MG63 (cell line): Measurements from ENCODE around the gene BACE2. TPM values are rescaled to one million over a fixed set of nuclear protein-coding genes. Genes with fewer than 3 reads are reported as not detected.

Source experiments
- DNase-seq: peaks from one replicate; pipeline ENCODE4 v3.0.0-alpha.2; 2020
- H3K27me3 ChIP-seq: fragments of 250-450 bp; sonication (Bioruptor Pico); 2 replicates; pipeline ENCODE4 v1.5.1; 2020; ENCODE audit warnings: mild to moderate bottlenecking, moderate library complexity
- H3K36me3 ChIP-seq: fragments of 250-450 bp; sonication (Bioruptor Pico); 2 replicates; pipeline ENCODE4 v1.5.1; 2020; ENCODE audit warnings: mild to moderate bottlenecking, moderate library complexity
- H3K4me3 ChIP-seq: fragments of 250-450 bp; sonication (Bioruptor Pico); 2 replicates; pipeline ENCODE4 v1.5.1; 2020; ENCODE audit warnings: mild to moderate bottlenecking, moderate library complexity
- H3K9me3 ChIP-seq: fragments of 250-450 bp; sonication (Bioruptor Pico); 2 replicates; pipeline ENCODE4 v1.5.1; 2020; ENCODE audit warnings: mild to moderate bottlenecking, moderate library complexity
- total RNA-seq: library from RNA; depleted of rRNA; stranded (reverse); fragments of >200 nt; shearing (Covaris generic); gene quantifications from 2 replicates; pipeline ENCODE4 v1.2.3, GENCODE V29; 2014; ENCODE audit warnings: low replicate concordance

The BACE2 gene
- total RNA-seq, 1 experiment from 2014 or later: 220 TPM

DNA sequence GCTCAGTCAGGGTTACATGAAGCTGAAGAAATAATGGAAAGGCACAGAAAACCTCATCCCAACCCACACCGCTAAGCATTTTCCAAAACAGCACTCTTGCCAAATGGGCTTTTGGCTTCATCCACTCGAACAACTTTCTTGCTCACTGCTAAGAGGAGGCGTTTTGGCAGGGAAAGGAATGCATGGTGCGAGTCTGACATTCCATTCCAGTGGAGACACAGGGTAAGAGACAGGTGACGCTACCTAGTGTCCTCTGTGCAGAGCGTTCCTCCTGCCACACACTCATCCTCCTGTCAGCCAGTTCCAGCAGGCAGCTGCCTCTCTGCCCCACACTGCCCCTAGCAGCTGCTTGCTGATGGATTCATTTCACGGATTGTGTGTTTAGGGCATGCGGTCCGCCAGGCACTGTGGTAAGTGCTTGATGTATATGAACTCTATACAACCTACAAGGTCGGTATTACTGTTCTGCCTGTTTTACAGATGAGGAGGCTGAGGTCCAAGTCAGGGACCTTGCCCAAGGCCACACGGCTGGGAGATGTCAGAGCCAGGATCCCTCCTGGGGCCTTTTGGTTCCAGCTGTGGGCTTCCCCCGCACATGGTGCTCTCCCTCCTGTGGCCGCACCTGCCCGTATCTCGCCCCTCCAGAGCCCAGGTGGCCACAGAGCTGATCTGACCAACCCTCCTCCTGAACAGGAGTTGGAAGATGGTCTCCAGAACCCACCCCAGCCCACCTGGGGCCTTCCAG, 25.7 kb upstream of the BACE2 start:
- DNase-seq: peak; percentile 94
- no peaks in the 10 kb centered on the region for H3K36me3 ChIP-seq
- H3K27me3 ChIP-seq: no peaks in the 10 kb centered on the region
- no peaks in the 10 kb centered on the region for H3K9me3 ChIP-seq
- no peak overlapping the region for H3K4me3 ChIP-seq

- H3K36me3 ChIP-seq: no peaks in the 10 kb centered on the region
- no peak for DNase-seq
- no peaks in the 10 kb centered on the region for H3K27me3 ChIP-seq
- no peaks in the 10 kb centered on the region for H3K9me3 ChIP-seq
- no peak overlapping the region for H3K4me3 ChIP-seq
These were observed 24.2 kb upstream of the BACE2 start for GRCh38 chr21:41143596-41144325.

- Histone ChIP-seq H3K27me3 (no peaks in the 10 kb centered on the region), H3K9me3 (no peaks in the 10 kb centered on the region), H3K4me3 (no peak overlapping the region), H3K36me3 (no peaks in the 10 kb centered on the region)
- no peak for DNase-seq
These were observed 20.6 kb upstream of the BACE2 start for GRCh38 chr21:41147096-41147978.

- Histone ChIP-seq H3K36me3 (no peaks in the 10 kb centered on the region), H3K4me3 (no peak overlapping the region), H3K9me3 (no peaks in the 10 kb centered on the region), H3K27me3 (no peaks in the 10 kb centered on the region)
- no peak for DNase-seq
These were observed 20.0 kb upstream of the BACE2 start for GRCh38 chr21:41147979-41148355.

DNA sequence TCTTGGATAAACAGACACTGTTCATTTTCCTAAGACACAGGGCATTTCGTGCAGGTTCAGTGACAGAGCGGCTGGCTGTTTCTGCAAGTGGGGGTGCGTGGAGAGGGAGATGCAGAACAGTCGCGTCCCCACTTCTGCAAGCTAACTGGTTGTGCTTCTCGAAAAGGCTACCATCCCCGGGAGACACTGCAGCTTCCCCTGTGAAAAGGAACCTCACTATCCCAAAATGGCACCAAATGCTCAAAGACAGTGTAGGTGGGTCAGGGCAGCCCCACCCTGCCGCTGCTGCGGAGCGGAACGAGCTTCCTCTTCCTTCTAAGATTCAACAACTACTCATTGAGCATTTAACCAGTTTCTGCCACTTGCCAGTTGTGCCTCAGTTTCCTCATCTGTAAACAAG, 19.2 kb upstream of the BACE2 start:
- Histone ChIP-seq H3K27me3 (no peaks in the 10 kb centered on the region), H3K9me3 (no peaks in the 10 kb centered on the region), H3K36me3 (no peaks in the 10 kb centered on the region), H3K4me3 (no peak overlapping the region)
- DNase-seq: no peak

- DNase-seq: no peak
These were observed 18.8 kb upstream of the BACE2 start for GRCh38 chr21:41149199-41149598.

GRCh38 chr21:41152147-41152546, 15.8 kb upstream of the BACE2 start:
- Histone ChIP-seq H3K9me3 (no peaks in the 10 kb centered on the region), H3K27me3 (no peaks in the 10 kb centered on the region), H3K36me3 (no peaks in the 10 kb centered on the region), H3K4me3 (no peak overlapping the region)
- no peak for DNase-seq

More at GRCh38 chr21:41149199-41149598, 18.8 kb upstream of the BACE2 start:
- H3K36me3 ChIP-seq: no peaks in the 10 kb centered on the region
- H3K27me3 ChIP-seq: no peaks in the 10 kb centered on the region
- no peak overlapping the region for H3K4me3 ChIP-seq
- no peaks in the 10 kb centered on the region for H3K9me3 ChIP-seq

- DNase-seq: no peak
- Histone ChIP-seq H3K9me3 (peaks cover 4% of the 10 kb centered on the region), H3K36me3 (no peaks in the 10 kb centered on the region), H3K27me3 (no peaks in the 10 kb centered on the region), H3K4me3 (no peak overlapping the region)
These were observed 14.5 kb upstream of the BACE2 start for GRCh38 chr21:41153443-41153842.

GRCh38 chr21:41156142-41156541, 11.8 kb upstream of the BACE2 start:
- no peak for DNase-seq
- Histone ChIP-seq H3K4me3 (no peak overlapping the region), H3K36me3 (no peaks in the 10 kb centered on the region), H3K9me3 (peaks cover 10% of the 10 kb centered on the region), H3K27me3 (no peaks in the 10 kb centered on the region)

- H3K27me3 ChIP-seq: no peaks in the 10 kb centered on the region
- peaks cover 10% of the 10 kb centered on the region for H3K9me3 ChIP-seq
- DNase-seq: no peak
- no peaks in the 10 kb centered on the region for H3K36me3 ChIP-seq
- H3K4me3 ChIP-seq: no peak overlapping the region
These were observed 9.9 kb upstream of the BACE2 start for GRCh38 chr21:41158026-41158425.

GRCh38 chr21:41160036-41160435, 7.9 kb upstream of the BACE2 start:
- Histone ChIP-seq H3K4me3 (no peak overlapping the region), H3K36me3 (no peaks in the 10 kb centered on the region), H3K9me3 (peaks cover 10% of the 10 kb centered on the region), H3K27me3 (no peaks in the 10 kb centered on the region)
- peak; percentile 77 for DNase-seq

DNA sequence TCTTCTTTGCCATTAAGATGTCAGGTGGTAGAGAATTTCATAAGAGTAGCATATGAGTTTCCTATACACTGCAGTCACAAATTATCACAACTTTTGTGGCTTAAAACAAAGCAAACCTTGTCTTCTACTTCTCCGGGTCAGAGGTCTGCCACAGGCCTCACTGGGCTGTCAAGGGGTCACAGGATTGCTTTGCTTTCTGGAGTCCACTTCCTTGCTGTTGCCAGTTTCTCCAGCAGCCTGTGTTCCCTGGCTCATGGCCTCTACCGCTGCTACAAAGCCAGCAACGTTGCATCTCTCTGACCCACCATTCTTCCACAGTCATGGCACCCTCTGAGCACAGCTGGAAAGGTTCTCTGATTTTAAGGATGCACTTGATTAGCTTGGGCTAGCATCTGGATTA, 6.5 kb upstream of the BACE2 start:
- no peak overlapping the region for H3K4me3 ChIP-seq
- H3K27me3 ChIP-seq: no peaks in the 10 kb centered on the region
- peaks cover 10% of the 10 kb centered on the region for H3K9me3 ChIP-seq
- DNase-seq: no peak
- no peaks in the 10 kb centered on the region for H3K36me3 ChIP-seq

- H3K27me3 ChIP-seq: no peaks in the 10 kb centered on the region
- no peak overlapping the region for H3K4me3 ChIP-seq
- no peaks in the 10 kb centered on the region for H3K36me3 ChIP-seq
- H3K9me3 ChIP-seq: peaks cover 10% of the 10 kb centered on the region
- no peak for DNase-seq
These were observed 5.9 kb upstream of the BACE2 start for GRCh38 chr21:41162096-41162495.

DNA sequence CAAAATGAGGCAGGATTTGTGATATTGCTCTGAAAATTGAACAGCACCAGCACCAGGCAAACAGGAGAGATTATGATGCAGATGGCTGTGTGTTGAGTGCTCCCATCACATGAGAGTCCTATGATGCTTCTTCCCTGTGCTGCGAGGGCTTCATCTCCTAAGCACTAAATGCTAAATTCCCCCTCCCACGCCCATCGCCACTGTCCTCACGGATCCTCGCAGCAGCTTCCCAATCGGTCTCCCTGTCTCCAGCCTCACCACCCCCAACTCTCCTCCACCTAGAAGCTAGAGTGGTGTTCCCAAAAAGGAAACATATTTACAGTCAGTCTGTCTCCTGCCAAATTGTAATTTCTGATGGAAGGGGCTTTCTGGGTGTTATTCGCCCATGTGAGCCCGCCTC, 4.9 kb upstream of the BACE2 start:
- peaks cover 9% of the 10 kb centered on the region for H3K9me3 ChIP-seq
- no peaks in the 10 kb centered on the region for H3K36me3 ChIP-seq
- DNase-seq: no peak

DNA sequence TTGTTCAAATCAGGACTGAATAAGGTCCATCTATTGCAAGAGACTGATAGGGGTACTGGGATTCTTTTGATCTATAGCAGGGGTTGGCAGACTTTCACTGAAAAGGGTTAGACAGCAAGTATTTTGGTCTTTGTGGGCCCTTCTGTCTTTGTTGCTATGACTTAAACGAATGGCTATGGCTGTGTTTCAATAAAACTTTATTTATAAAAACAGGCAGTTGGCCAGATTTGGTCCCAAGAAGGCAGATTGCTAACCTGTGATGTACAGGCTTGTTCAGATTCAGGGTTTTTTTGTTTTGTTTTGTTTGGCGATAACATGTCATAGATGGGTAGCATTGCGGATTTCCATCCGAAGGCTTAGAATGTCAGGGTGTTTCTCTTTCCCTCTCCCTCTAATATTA, 3.9 kb upstream of the BACE2 start:
- no peak for DNase-seq
- H3K27me3 ChIP-seq: no peaks in the 10 kb centered on the region
- H3K36me3 ChIP-seq: no peaks in the 10 kb centered on the region
- H3K9me3 ChIP-seq: no peaks in the 10 kb centered on the region
- H3K4me3 ChIP-seq: no peak overlapping the region

More for the DNA sequence above, 4.9 kb upstream of the BACE2 start:
- Histone ChIP-seq H3K4me3 (no peak overlapping the region), H3K27me3 (no peaks in the 10 kb centered on the region)

- Histone ChIP-seq H3K27me3 (no peaks in the 10 kb centered on the region), H3K36me3 (peaks cover 7% of the 10 kb centered on the region; the same call in 1 of the 2 replicates), H3K4me3 (no peak overlapping the region), H3K9me3 (no peaks in the 10 kb centered on the region)
- DNase-seq: peak; percentile 64
These were observed 2.8 kb upstream of the BACE2 start for GRCh38 chr21:41164981-41165655.

DNA sequence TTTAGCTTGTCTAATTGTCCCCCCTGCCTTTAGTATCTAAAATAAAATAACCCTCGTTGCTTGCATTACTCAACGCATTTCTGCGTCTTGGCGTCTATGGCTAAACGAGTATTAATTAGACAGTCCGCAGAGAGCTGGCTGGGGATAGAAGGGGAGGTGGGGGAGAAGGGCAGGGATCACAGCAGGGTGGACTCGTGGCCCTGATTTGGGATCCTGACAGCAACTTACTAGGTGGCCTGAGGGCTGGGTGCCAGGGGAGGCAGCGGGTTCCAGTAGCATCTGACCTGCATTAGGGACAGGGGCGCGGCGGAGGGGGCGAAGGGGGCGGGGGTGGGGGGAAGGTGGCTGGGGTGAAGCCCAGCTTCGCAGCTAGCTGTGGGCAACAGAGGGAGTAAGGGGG, 1.1 kb upstream of the BACE2 start:
- Histone ChIP-seq H3K36me3 (peaks cover 22% of the 10 kb centered on the region), H3K27me3 (no peaks in the 10 kb centered on the region), H3K4me3 (peak overlapping the region; percentile 93), H3K9me3 (no peaks in the 10 kb centered on the region)
- peak; percentile 48 for DNase-seq
